ENCODE results near the gene GAREM1.

GAREM1 gene

GRCh38 chr18:32422201-32422600 is 48.5 kb downstream of the GAREM1 start:
- H3K23ac ChIP-seq (ENCODE audit: low read depth, low read length, poor library complexity): no peak overlapping the region
- H2BK120ac ChIP-seq (ENCODE audit: low read depth, low read length): no peak overlapping the region
- H2BK15ac ChIP-seq (ENCODE audit: low read length): no peak overlapping the region
- no peaks in the 10 kb centered on the region for H3K27me3 ChIP-seq (ENCODE audit: control insufficient read depth in 3 of 3, insufficient read depth in 3 of 3, low read depth in 1 of 3, low read length in 3 of 3)
- H3K4me2 ChIP-seq (ENCODE audit: insufficient read depth, low read length, poor library complexity, severe bottlenecking): no peak overlapping the region
- no peak overlapping the region for H4K8ac ChIP-seq (ENCODE audit: low read depth, low read length)
- H3K18ac ChIP-seq (ENCODE audit: low read length): no peak overlapping the region
- peaks cover 1% of the 10 kb centered on the region for H3K79me1 ChIP-seq (ENCODE audit: low read depth, low read length)
- H3K9ac ChIP-seq (ENCODE audit: low read depth, low read length, poor library complexity): no peak overlapping the region
- no peak overlapping the region for H2AFZ ChIP-seq (ENCODE audit: low read length)
- no peak for DNase-seq (ENCODE audit: low spot score)
- no peak overlapping the region for H4K91ac ChIP-seq (ENCODE audit: low read depth, low read length, poor library complexity)
- no CpG with 5 or more reads among the region's 3 CpGs for WGBS, 2 donors (ENCODE audit: extremely low coverage in 2 of 2, insufficient read length in 2 of 2, insufficient replicate concordance in 1 of 2)
- H3K36me3 ChIP-seq (replicated peaks in 1 of 2; ENCODE audit: control insufficient read depth in 2 of 2, insufficient read depth in 2 of 2, low read length in 2 of 2): no peaks in the 10 kb centered on the region
- no peak overlapping the region for H3K27ac ChIP-seq (replicated peaks; ENCODE audit: low read length)
- H3K4me3 ChIP-seq (ENCODE audit: low read length in 2 of 2): no peak overlapping the region
- H2BK12ac ChIP-seq (ENCODE audit: low read length): no peak overlapping the region
- no peak overlapping the region for H2AK5ac ChIP-seq (ENCODE audit: low read depth, low read length)
- H3K9me3 ChIP-seq (replicated peaks in 1 of 2; ENCODE audit: control insufficient read depth in 2 of 2, insufficient read depth in 1 of 2, low read depth in 1 of 2, low read length in 2 of 2): no peaks in the 10 kb centered on the region
- H2BK5ac ChIP-seq (ENCODE audit: low read length): no peak overlapping the region
- no peak overlapping the region for H3K4ac ChIP-seq (ENCODE audit: low read length)
- peaks cover 0 to 6% of the 10 kb centered on the region in 2 donors for H3K4me1 ChIP-seq (ENCODE audit: control insufficient read depth in 2 of 2, insufficient read depth in 1 of 2, low read depth in 1 of 2, low read length in 2 of 2)
- H3K14ac ChIP-seq (ENCODE audit: low read length): no peak overlapping the region

DNA sequence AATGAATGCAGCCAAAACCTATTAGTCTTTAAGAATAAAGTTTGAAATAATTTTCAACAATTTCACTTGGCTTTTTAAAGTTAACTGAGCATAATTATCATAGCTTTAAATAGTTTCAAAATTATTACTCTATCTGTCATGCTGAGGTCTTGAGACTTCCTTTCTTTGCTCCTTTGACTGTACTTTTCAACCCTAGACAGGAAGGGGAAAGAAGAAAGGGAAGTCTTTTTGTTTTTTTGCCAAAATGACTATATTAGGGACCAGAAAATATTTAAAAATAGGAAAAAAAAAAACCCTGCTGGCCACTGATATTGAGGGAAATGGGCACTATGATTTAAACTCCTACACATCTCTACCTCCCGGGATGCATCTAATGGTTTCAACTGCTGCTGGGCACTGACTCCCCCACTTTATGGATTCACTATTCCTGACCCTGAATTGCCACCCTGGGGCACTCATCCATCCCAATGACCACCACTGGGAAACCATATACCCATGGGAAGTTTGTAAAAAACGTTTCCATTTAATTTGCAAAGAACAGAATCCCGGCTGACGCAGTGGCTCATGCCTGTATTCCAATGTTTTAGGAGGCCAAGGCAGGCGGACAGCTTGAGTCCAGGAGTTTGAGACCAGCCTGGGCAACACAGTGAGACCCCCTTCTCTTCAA is 50.5 kb downstream of the GAREM1 start:
- no CpG with 5 or more reads among the region's 5 CpGs for WGBS, 2 donors (ENCODE audit: extremely low coverage in 2 of 2, insufficient read length in 2 of 2, insufficient replicate concordance in 1 of 2)
- no peak overlapping the region for H4K8ac ChIP-seq (ENCODE audit: low read depth, low read length)
- no peak overlapping the region for H3K23ac ChIP-seq (ENCODE audit: low read depth, low read length, poor library complexity)
- no peaks in the 10 kb centered on the region for H3K27me3 ChIP-seq (ENCODE audit: control insufficient read depth in 3 of 3, insufficient read depth in 3 of 3, low read depth in 1 of 3, low read length in 3 of 3)
- no peak overlapping the region for H2AFZ ChIP-seq (ENCODE audit: low read length)
- H3K4ac ChIP-seq (ENCODE audit: low read length): no peak overlapping the region
- H2BK12ac ChIP-seq (ENCODE audit: low read length): no peak overlapping the region
- DNase-seq (ENCODE audit: low spot score): no peak
- H3K14ac ChIP-seq (ENCODE audit: low read length): no peak overlapping the region
- H3K36me3 ChIP-seq (replicated peaks in 1 of 2; ENCODE audit: control insufficient read depth in 2 of 2, insufficient read depth in 2 of 2, low read length in 2 of 2): no peaks in the 10 kb centered on the region
- H4K91ac ChIP-seq (ENCODE audit: low read depth, low read length, poor library complexity): no peak overlapping the region
- no peak overlapping the region for H2BK5ac ChIP-seq (ENCODE audit: low read length)
- H3K79me1 ChIP-seq (ENCODE audit: low read depth, low read length): peaks cover 1% of the 10 kb centered on the region
- H2AK5ac ChIP-seq (ENCODE audit: low read depth, low read length): no peak overlapping the region
- no peak overlapping the region for H3K9ac ChIP-seq (ENCODE audit: low read depth, low read length, poor library complexity)
- H3K27ac ChIP-seq (replicated peaks; ENCODE audit: low read length): no peak overlapping the region
- H2BK120ac ChIP-seq (ENCODE audit: low read depth, low read length): no peak overlapping the region
- no peaks in the 10 kb centered on the region for H3K9me3 ChIP-seq (replicated peaks in 1 of 2; ENCODE audit: control insufficient read depth in 2 of 2, insufficient read depth in 1 of 2, low read depth in 1 of 2, low read length in 2 of 2)
- H3K4me1 ChIP-seq (ENCODE audit: control insufficient read depth in 2 of 2, insufficient read depth in 1 of 2, low read depth in 1 of 2, low read length in 2 of 2): peaks cover 0 to 6% of the 10 kb centered on the region in 2 donors
- H3K18ac ChIP-seq (ENCODE audit: low read length): no peak overlapping the region
- H3K4me3 ChIP-seq (ENCODE audit: low read length in 2 of 2): no peak overlapping the region
- H3K4me2 ChIP-seq (ENCODE audit: insufficient read depth, low read length, poor library complexity, severe bottlenecking): no peak overlapping the region
- H2BK15ac ChIP-seq (ENCODE audit: low read length): no peak overlapping the region

DNA sequence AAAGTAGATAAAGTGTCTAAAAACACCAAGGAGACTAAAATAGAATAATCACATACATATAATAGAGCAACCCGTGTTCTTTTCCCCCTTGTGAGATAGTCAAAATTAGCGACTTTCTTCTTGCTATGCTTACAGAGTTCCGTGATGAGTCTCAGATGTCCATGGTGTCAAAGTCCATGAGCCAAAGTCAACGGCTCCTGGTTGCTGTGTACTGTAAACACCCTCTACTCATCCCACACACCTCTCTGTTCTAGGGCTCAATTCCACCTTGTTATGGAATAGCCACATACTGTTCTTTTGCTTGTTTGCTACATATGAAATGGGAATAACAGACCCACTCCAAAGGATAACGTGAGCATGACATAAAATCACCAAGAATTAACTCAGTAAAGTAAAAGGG is 52.5 kb downstream of the GAREM1 start:
- no peaks in the 10 kb centered on the region for H3K27me3 ChIP-seq (ENCODE audit: control insufficient read depth in 3 of 3, insufficient read depth in 3 of 3, low read depth in 1 of 3, low read length in 3 of 3)
- no peak overlapping the region for H3K27ac ChIP-seq (replicated peaks; ENCODE audit: low read length)
- H3K4me2 ChIP-seq (ENCODE audit: insufficient read depth, low read length, poor library complexity, severe bottlenecking): no peak overlapping the region
- H2AFZ ChIP-seq (ENCODE audit: low read length): no peak overlapping the region
- H4K91ac ChIP-seq (ENCODE audit: low read depth, low read length, poor library complexity): no peak overlapping the region
- no peaks in the 10 kb centered on the region for H3K9me3 ChIP-seq (replicated peaks in 1 of 2; ENCODE audit: control insufficient read depth in 2 of 2, insufficient read depth in 1 of 2, low read depth in 1 of 2, low read length in 2 of 2)
- DNase-seq (ENCODE audit: low spot score): no peak
- no peak overlapping the region for H3K18ac ChIP-seq (ENCODE audit: low read length)
- H2BK12ac ChIP-seq (ENCODE audit: low read length): no peak overlapping the region
- H3K79me1 ChIP-seq (ENCODE audit: low read depth, low read length): no peaks in the 10 kb centered on the region
- H3K4me3 ChIP-seq (ENCODE audit: low read length in 2 of 2): no peak overlapping the region
- no CpG with 5 or more reads among the region's 5 CpGs for WGBS, 2 donors (ENCODE audit: extremely low coverage in 2 of 2, insufficient read length in 2 of 2, insufficient replicate concordance in 1 of 2)
- H3K9ac ChIP-seq (ENCODE audit: low read depth, low read length, poor library complexity): no peak overlapping the region
- no peak overlapping the region for H2AK5ac ChIP-seq (ENCODE audit: low read depth, low read length)
- no peak overlapping the region for H3K4ac ChIP-seq (ENCODE audit: low read length)
- no peak overlapping the region for H2BK120ac ChIP-seq (ENCODE audit: low read depth, low read length)
- no peak overlapping the region for H2BK5ac ChIP-seq (ENCODE audit: low read length)
- no peak overlapping the region for H3K23ac ChIP-seq (ENCODE audit: low read depth, low read length, poor library complexity)
- peaks cover 0 to 6% of the 10 kb centered on the region in 2 donors for H3K4me1 ChIP-seq (ENCODE audit: control insufficient read depth in 2 of 2, insufficient read depth in 1 of 2, low read depth in 1 of 2, low read length in 2 of 2)
- H3K14ac ChIP-seq (ENCODE audit: low read length): no peak overlapping the region
- H2BK15ac ChIP-seq (ENCODE audit: low read length): no peak overlapping the region
- no peak overlapping the region for H4K8ac ChIP-seq (ENCODE audit: low read depth, low read length)
- H3K36me3 ChIP-seq (replicated peaks in 1 of 2; ENCODE audit: control insufficient read depth in 2 of 2, insufficient read depth in 2 of 2, low read length in 2 of 2): no peaks in the 10 kb centered on the region

DNA sequence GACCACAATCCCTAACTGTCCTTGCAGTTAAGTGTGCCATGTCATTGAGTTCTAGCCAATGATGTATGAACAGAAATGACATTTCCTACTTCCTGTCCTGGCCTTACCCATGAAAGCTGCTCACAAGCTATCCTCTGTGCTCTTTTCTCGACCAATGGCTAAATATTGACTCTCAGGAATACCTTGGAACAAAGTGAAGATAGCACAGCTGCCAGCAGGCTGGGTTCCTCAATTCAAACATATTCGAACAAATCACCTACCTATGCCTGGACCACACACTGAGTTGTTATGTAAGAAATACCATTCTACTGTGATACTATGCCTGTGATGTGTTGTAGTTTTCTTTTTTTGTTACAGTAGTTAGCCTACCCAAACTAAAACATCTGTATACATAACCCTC is 65.1 kb downstream of the GAREM1 start:
- Histone ChIP-seq H3K79me1 (ENCODE audit: low read depth, low read length) (no peaks in the 10 kb centered on the region), H3K18ac (ENCODE audit: low read length) (no peak overlapping the region), H2AK5ac (ENCODE audit: low read depth, low read length) (no peak overlapping the region), H4K8ac (ENCODE audit: low read depth, low read length) (no peak overlapping the region), H2AFZ (ENCODE audit: low read length) (no peak overlapping the region), H3K4me2 (ENCODE audit: insufficient read depth, low read length, poor library complexity, severe bottlenecking) (no peak overlapping the region), H3K14ac (ENCODE audit: low read length) (no peak overlapping the region), H2BK120ac (ENCODE audit: low read depth, low read length) (no peak overlapping the region), H2BK12ac (ENCODE audit: low read length) (no peak overlapping the region), H3K4me3 (ENCODE audit: low read length in 2 of 2) (no peak overlapping the region), H2BK15ac (ENCODE audit: low read length) (no peak overlapping the region), H2BK5ac (ENCODE audit: low read length) (no peak overlapping the region), H3K23ac (ENCODE audit: low read depth, low read length, poor library complexity) (no peak overlapping the region), H3K4ac (ENCODE audit: low read length) (no peak overlapping the region), H3K4me1 (ENCODE audit: control insufficient read depth in 2 of 2, insufficient read depth in 1 of 2, low read depth in 1 of 2, low read length in 2 of 2) (peaks cover 0 to 1% of the 10 kb centered on the region in 2 donors), H3K27me3 (ENCODE audit: control insufficient read depth in 3 of 3, insufficient read depth in 3 of 3, low read depth in 1 of 3, low read length in 3 of 3) (no peaks in the 10 kb centered on the region), H4K91ac (ENCODE audit: low read depth, low read length, poor library complexity) (no peak overlapping the region), H3K27ac (replicated peaks; ENCODE audit: low read length) (no peak overlapping the region), H3K36me3 (replicated peaks in 1 of 2; ENCODE audit: control insufficient read depth in 2 of 2, insufficient read depth in 2 of 2, low read length in 2 of 2) (no peaks in the 10 kb centered on the region), H3K9ac (ENCODE audit: low read depth, low read length, poor library complexity) (no peak overlapping the region), H3K9me3 (replicated peaks in 1 of 2; ENCODE audit: control insufficient read depth in 2 of 2, insufficient read depth in 1 of 2, low read depth in 1 of 2, low read length in 2 of 2) (no peaks in the 10 kb centered on the region)
- WGBS, 2 donors (ENCODE audit: extremely low coverage in 2 of 2, insufficient read length in 2 of 2, insufficient replicate concordance in 1 of 2): no CpG with 5 or more reads among the region's 2 CpGs
- DNase-seq (ENCODE audit: low spot score): no peak

All from neuronal stem cell (in vitro differentiated cells).